Esophagus squamous epithelium (tissue), 5 donors: ENCODE measurements around the gene PLPP7. TPM values are rescaled to one million over a fixed set of nuclear protein-coding genes. Genes with fewer than 3 reads are reported as not detected.
A peak's percentile ranks its signal among the peaks of the same experiment; 100 is the strongest.
"Not testable (repeated sequence)": the region's sequence is repeated elsewhere in the genome, so short reads cannot be mapped to it uniquely, and the experiment has no call there.

Experiments used
- DNase-seq: peaks from one replicate; lab custom pipeline; 2025; lab: John Stamatoyannopoulos, UW
- H3K27ac ChIP-seq, 4 donors: fragments of 200-600 bp; sonication (generic); one replicate each; pipeline ENCODE4 v1.5.1; 2016 to 2019; ENCODE audit warnings: mild to moderate bottlenecking in 1 of 4
- H3K27me3 ChIP-seq, 4 donors: fragments of 200-600 bp; sonication (generic); 1 replicate in 3 of 4; 2 replicates in 1 of 4; pipeline versions ENCODE4 v1.5.1 to v1.6.0; 2017 to 2021; ENCODE audit warnings: antibody characterized with exemption in 1 of 4
- H3K36me3 ChIP-seq, 3 donors: fragments of 200-600 bp; sonication (generic); one replicate each; pipeline ENCODE4 v1.5.1; 2016 to 2019
- H3K4me1 ChIP-seq, 3 donors: fragments of 200-600 bp; sonication (generic); one replicate each; pipeline ENCODE4 v1.5.1; 2017 to 2019
- H3K4me3 ChIP-seq, 4 donors: fragments of 200-600 bp; sonication (generic); 1 replicate in 3 of 4; 2 replicates in 1 of 4; pipeline ENCODE4 v1.5.1; 2016 to 2019; ENCODE audit warnings: mild to moderate bottlenecking in 2 of 4, moderate library complexity in 1 of 4
- H3K9me3 ChIP-seq, 3 donors: fragments of 200-600 bp; sonication (generic); one replicate each; pipeline ENCODE4 v1.5.1; 2016 to 2019
- POLR2A ChIP-seq, 4 donors: fragments of 450-650 bp; IDR thresholded peaks; one replicate each; pipeline ENCODE4 v1.6.1; 2017; ENCODE audit warnings: antibody characterized with exemption in 4 of 4, mild to moderate bottlenecking in 4 of 4, moderate library complexity in 3 of 4
- whole genome bisulfite sequencing, 2 donors: methylation state at CpG; one replicate each; pipeline ENCODE4 v1.1.5; 2018; 5-methylcytosine and 5-hydroxymethylcytosine counted together
- intact Hi-C: fragments of 100-400 bp; cut with DNase I; formaldehyde crosslinking; loops from one replicate; pipeline ENCODE4 v1.15.0; 2022
- total RNA-seq, 4 donors: library from RNA; depleted of rRNA; stranded (reverse); fragments of >200 nt; gene quantifications; one replicate each; pipeline ENCODE4 v1.1.0, GENCODE V29; 2016
- TF ChIP-seq, protein P1 (sequence below), 6 experiments: fragments of 450-650 bp in 4 of 6; fragments of 200-600 bp in 2 of 6; sonication (generic) in 2 of 6; IDR thresholded peaks; one replicate each; pipeline ENCODE4 v1.5.1; 2016 to 2019; ENCODE audit warnings: antibody characterized with exemption in 6 of 6, mild to moderate bottlenecking in 4 of 6, moderate library complexity in 4 of 6
- donor health status: DM: yes; HTN: yes; CAD: no.

Gene PLPP7
- total RNA-seq: 1 to 10 TPM in 1 of 4 donors, under 1 TPM in 2, not detected in 1; 0.40 to 2.9 (median 0.97) TPM

DNA sequence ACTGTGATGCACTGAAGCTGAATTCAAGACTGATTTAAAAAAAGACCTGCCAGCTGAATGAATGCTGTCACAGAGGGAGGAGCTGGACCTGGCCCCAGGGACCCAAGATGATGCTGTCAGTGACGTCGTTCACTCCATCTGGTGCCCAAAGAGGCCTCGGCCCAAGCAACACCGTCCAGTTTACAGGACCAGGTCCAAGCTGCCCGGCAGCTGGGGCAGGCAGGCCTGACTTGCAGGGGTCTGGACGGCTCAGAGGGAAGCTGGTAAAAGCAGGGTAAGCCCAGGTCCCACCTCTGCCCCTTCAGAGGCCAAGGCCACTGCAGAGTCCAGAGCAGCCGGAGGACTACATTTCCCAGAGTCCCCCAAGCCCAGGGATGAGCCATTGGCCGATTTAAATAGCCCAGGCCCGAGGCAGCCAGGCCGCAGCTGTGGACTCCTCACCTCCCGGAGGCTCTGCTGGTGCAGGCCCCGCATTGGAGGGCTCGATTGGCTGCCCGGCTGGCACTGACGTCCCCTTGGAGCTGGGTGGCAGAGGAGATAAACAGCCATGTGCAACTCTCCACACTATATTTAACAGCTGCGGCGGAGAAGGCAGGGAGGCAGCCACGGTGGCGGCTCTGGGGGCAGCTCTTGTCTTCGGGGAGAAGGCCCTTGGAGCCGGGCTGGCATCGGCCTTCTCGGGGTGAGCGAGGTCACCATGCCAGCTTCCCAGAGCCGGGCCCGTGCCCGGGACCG lies at the start of gene PLPP7:
TSS of gene PLPP7 (plus strand) at position 423 of the 735 bp plus-strand sequence. CDS start at position 698, 275 bp downstream.
- TF ChIP-seq, protein P1, sequence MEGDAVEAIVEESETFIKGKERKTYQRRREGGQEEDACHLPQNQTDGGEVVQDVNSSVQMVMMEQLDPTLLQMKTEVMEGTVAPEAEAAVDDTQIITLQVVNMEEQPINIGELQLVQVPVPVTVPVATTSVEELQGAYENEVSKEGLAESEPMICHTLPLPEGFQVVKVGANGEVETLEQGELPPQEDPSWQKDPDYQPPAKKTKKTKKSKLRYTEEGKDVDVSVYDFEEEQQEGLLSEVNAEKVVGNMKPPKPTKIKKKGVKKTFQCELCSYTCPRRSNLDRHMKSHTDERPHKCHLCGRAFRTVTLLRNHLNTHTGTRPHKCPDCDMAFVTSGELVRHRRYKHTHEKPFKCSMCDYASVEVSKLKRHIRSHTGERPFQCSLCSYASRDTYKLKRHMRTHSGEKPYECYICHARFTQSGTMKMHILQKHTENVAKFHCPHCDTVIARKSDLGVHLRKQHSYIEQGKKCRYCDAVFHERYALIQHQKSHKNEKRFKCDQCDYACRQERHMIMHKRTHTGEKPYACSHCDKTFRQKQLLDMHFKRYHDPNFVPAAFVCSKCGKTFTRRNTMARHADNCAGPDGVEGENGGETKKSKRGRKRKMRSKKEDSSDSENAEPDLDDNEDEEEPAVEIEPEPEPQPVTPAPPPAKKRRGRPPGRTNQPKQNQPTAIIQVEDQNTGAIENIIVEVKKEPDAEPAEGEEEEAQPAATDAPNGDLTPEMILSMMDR (IDR thresholded peaks at IDR 0.05): no peak
- TF ChIP-seq POLR2A (IDR thresholded peaks at IDR 0.05): no peak
- peak within 1 kb of the TSS in 3 of 4 donors; percentile 49 to 77 (median 59) for H3K27ac ChIP-seq
- no CpG with 5 or more reads among the region's 28 CpGs for WGBS, 2 donors
- H3K36me3 ChIP-seq: no peaks in the 10 kb centered on the region
- no peak for DNase-seq
- H3K9me3 ChIP-seq: no peaks in the 10 kb centered on the region
- H3K4me3 ChIP-seq: peak within 1 kb of the TSS; percentile 18 to 64 (median 46)
- peaks cover 0 to 19% (median 9%) of the 10 kb centered on the region in 3 donors for H3K4me1 ChIP-seq
- no peaks in the 10 kb centered on the region for H3K27me3 ChIP-seq
- intact Hi-C loops: no loop called here

DNA sequence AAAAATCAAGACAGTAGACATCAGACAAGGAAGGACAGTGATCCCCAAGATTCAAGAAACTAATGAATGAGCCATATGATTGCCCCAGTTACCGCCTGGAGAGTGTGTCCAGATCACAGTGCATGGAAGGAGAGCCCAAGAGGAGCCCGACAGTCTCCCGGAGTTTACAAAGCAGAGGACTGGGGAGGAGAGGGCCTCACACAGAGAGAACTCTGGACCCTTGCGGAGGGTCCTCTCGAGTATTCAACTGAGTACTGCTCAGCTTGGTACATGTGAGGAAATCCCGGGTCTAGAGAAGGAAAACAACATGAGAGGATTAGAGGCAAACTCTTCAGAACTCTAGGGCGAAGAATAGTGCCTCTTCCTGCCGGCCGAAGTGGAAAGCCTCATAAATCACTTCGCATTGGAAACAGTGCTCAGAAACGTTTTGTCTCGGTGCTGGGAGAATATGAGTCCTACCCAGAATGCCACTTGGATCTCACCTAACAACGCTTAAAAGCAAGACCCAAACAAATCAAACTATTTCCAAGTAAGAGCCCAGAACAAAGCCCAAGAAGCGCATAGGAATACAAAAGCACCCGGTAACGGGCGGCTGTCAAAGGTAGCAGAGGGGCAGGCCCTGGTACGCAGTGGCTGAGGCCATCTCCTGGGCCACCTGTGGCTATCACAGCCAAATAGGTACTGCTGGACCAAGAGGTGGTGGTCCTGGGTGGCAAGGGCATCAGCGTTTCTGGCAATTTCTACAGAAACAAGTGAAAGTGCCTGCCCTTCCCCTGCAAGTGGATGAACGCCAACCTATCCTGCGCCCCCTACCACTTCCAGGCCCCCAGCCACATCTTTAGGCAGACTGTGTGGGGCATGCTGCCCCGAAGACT lies 49.2 kb upstream of the PLPP7 start:
- TF ChIP-seq POLR2A (IDR thresholded peaks at IDR 0.05): no peak
- TF ChIP-seq, protein P1 (IDR thresholded peaks at IDR 0.05): no peak
- Histone ChIP-seq H3K4me1 (peaks cover 12 to 25% (median 12%) of the 10 kb centered on the region in 3 donors), H3K27ac (no peak overlapping the region), H3K36me3 (peaks cover 0 to 9% (median 0%) of the 10 kb centered on the region in 3 donors), H3K9me3 (no peaks in the 10 kb centered on the region), H3K4me3 (no peak overlapping the region), H3K27me3 (peaks cover 0 to 4% (median 0%) of the 10 kb centered on the region in 4 donors)
- 75 to 83% methylated on average over 19 to 22 of the region's 22 CpGs for WGBS, 2 donors
- no peak for DNase-seq
- intact Hi-C loops: no loop called here

DNA sequence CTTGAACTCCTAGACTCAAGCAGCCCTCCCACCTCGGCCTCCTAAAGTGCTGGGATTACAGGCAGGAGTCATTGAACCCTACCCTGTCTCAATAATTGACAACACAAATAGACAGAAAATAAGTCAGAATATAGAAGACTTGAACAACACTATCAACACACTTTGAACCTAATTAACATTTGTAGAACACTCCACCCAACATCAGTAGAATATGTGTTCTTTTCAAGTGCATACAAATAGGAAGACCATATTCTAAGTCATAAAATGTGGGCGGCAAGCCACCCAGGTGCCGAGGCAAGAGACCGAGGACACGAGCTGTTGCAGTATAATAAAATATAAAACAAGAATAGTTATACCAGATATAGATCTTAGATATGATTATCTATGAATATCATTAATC lies 45.2 kb upstream of the PLPP7 start:
- H3K27me3 ChIP-seq, intact Hi-C loops, DNase-seq, H3K4me3 ChIP-seq, H3K9me3 ChIP-seq, H3K36me3 ChIP-seq, H3K4me1 ChIP-seq, H3K27ac ChIP-seq: not testable (repeated sequence)
- 67 to 87% methylated on average over 5 of the region's 5 CpGs for WGBS, 2 donors

DNA sequence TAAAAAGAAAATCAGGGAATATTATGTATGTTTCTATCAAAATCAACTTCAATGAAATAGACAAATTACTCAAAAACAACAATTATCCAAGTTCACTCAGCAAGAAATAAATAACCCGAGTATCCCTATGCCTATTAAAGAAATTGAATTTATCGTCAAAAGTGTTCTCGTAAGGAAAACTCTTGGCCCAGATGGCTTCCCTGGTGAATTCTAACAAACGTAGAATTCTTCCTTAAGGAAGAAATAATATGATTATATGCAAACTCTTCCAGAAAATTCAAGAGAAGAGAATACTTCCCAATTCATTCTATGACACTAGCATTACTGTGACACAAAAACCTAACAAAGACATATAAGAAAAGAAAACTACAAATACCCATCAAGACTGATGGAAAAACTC lies 42.9 kb upstream of the PLPP7 start:
- intact Hi-C loops: no loop called here
- Histone ChIP-seq H3K36me3 (no peaks in the 10 kb centered on the region), H3K9me3 (no peaks in the 10 kb centered on the region), H3K27ac (no peak overlapping the region), H3K4me1 (no peaks in the 10 kb centered on the region), H3K27me3 (no peaks in the 10 kb centered on the region), H3K4me3 (no peak overlapping the region)
- 80 to 86% methylated on average over 4 of the region's 4 CpGs for WGBS, 2 donors
- DNase-seq: no peak
- no peak for TF ChIP-seq POLR2A (IDR thresholded peaks at IDR 0.05)
- TF ChIP-seq, protein P1 (IDR thresholded peaks at IDR 0.05): no peak

DNA sequence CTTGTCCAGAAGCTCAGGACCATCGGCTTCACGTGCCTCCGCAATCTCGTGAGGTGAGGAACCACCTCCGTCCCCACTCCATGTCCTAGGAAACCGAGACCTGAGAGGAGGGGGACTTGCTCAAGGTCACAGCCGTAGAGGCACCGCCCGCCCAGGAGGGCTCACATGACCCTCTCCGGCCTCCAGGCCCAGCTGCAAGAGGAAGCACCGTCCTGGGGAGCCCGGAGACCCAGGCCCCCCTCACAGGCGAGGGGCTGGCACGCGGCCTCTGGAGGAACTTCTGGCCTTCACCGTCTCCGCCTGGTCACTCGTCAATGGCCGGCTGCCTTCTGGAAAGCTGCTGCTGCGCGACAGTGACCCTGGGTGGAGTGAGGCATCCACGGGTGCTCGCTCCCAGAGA lies 37.4 kb upstream of the PLPP7 start:
- Histone ChIP-seq H3K9me3 (no peaks in the 10 kb centered on the region), H3K27me3 (no peaks in the 10 kb centered on the region), H3K36me3 (no peaks in the 10 kb centered on the region), H3K27ac (peak overlapping the region; percentile 39 to 81 (median 64)), H3K4me3 (peak overlapping the region in 3 of 4 donors; percentile 10 to 54 (median 33)), H3K4me1 (peaks cover 4 to 35% (median 6%) of the 10 kb centered on the region in 3 donors)
- no CpG with 5 or more reads among the region's 23 CpGs for WGBS, 2 donors
- intact Hi-C loops: no loop called here
- no peak for TF ChIP-seq POLR2A (IDR thresholded peaks at IDR 0.05)
- TF ChIP-seq, protein P1 (IDR thresholded peaks at IDR 0.05): no peak
- no peak for DNase-seq
